HG03520 (cell line): ENCODE measurements around the gene ITGA11.

Source experiments
- ATAC-seq: cut with Tn5 transposase; IDR thresholded peaks from one replicate; pipeline ENCODE4 v1.9.1; 2021; ENCODE audit warnings: mild to moderate bottlenecking, moderate library complexity; ENCODE audit not compliant: unreplicated experiment

Gene ITGA11

DNA sequence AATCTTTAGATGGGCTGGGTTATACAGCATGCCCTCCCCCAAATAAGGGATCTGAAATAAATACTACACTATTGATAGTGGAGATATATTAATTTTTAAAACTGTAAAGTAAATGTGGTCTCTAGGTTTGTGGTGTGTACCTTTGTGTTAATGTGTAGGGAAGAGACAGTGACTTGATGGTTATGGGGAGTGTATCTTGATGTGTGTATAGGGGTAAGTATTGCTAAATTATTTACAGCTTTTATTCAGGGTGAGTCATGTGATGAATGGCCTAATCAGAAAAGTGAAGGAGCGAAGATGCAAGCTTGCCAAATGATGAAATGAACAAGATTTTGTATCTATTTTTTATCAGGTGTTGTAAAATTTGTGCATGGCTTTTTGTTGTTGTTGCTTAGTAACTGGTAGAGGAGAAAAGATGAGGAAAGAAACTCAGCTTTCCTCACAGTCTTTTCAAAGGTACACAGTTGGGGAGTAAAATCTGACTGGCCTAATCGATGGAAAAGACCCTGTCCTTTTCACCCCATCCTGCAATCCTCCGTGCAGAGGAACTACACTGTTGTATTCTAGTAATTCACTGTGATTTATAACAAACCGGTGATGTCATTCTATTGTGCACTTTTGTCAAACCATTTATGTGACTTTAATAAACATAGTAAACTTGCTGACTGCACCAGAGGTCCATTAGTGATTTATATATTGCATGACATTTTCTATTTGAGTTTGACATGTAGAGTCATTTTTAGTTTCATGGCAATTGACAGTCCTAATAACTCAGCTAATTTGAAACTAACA is 136.8 kb downstream of the ITGA11 start:
- ATAC-seq, result no peak

DNA sequence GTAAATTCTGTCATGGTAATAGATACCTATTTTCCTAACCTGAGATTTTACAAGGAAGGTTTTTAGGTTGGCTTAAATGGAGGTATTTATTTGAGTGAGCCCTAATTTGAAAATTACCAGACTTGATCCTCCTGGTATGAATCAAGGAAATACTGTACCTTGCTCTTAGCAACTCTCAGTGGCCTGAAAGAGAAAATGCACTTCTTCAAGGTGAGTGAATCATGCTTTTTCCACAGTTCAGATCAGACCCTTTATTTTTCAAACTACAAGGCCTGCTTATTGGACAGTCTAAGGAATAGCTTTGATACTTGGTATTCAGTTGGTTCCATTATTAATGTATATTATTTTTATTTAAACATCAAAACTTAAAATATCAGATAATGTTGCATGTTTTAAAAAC is 139.0 kb downstream of the ITGA11 start:
- ATAC-seq, result no peak

DNA sequence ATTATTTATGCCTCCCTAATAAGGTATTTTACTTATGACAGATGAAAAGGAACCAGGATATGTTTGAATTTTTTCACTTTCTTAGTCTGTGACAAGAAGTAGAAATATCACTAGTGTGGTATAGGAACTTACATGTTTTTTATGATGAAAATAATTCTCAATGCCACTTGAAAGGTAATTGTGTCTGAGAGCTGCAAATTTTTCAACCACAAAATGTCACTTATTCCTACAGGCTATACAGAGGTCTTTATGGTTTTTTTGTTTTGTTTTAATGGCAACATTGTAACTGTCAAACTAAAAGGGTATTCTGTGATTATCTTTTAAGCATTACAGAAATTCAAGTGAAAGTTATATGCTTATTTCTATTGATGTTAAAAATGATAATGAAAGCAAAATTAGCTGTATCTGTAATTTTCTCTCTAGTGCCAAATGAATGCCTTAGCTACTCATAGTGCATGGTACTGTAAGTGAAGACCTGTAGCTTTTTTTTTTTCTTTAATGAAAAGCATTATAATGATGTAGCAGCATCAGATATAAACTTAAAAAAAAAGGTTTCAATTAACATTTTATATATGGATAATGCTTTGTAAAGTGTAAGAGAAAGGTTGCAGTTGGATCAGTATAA is 139.7 kb downstream of the ITGA11 start:
- ATAC-seq, result no peak

DNA sequence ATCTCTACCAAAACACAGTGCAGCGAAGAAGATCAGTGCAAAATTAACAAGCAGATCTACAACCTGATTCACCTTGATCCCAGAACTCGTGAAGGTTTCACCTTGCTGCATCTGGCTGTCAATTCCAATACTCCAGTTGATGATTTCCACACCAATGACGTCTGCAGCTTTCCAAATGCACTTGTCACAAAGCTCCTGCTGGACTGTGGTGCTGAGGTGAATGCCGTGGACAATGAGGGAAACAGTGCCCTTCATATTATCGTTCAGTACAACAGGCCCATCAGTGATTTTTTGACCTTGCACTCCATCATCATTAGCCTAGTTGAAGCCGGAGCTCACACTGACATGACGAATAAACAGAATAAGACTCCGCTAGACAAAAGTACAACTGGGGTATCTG is 141.2 kb downstream of the ITGA11 start:
- ATAC-seq, result no peak

DNA sequence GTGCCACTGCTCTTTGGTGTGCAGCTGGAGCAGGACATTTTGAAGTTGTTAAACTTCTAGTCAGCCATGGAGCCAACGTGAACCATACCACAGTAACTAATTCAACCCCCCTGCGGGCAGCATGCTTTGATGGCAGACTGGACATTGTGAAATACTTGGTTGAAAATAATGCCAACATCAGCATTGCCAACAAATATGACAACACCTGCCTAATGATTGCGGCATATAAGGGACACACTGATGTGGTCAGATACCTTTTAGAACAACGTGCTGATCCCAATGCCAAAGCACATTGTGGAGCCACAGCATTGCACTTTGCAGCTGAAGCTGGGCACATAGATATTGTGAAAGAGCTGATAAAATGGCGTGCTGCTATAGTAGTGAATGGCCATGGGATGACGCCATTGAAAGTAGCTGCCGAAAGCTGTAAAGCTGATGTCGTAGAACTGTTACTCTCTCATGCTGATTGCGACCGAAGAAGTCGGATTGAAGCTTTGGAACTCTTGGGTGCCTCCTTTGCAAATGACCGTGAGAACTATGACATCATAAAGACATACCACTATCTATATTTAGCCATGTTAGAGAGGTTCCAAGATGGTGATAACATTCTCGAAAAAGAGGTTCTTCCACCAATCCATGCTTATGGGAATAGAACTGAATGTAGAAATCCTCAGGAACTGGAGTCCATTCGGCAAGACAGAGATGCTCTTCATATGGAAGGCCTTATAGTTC is 142.2 kb downstream of the ITGA11 start:
- no peak for ATAC-seq

DNA sequence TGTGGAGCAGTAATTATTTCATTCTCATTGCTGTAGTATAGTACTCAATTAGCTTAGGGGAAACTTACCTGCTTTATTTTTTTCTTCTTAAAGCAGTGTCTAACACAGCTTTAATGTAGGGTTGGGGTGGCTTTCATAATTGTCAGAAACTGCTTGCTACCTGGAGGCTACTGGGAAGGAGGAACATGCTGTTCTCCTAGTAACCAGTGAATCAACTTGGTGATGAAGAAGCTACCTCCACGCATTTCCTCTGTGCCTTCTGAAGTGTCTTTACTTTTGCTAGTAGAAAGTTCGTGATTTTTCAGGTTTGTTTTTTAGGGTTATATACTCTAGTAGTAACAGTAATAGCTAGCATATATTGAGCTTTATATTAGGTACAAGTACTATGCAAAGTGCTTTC is 142.9 kb downstream of the ITGA11 start:
- ATAC-seq, result no peak

DNA sequence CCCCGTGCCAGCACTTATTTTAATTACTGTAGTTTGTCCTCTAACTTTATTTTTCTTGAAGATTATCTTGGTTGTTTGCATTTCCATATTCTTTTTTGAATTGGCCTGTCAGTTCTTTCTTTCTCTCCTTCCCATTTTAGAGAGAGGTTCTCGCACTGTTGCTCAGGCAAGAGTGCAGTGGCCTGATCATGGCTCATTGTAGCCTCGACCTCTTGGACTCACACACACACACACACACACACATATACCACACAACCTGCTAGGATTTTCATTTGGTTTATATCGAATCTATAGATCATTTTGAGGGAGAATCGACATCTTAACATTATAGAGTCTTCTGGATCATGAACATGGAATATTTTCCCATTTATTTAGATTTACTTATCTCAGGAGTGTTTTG is 145.7 kb downstream of the ITGA11 start:
- no peak for ATAC-seq

DNA sequence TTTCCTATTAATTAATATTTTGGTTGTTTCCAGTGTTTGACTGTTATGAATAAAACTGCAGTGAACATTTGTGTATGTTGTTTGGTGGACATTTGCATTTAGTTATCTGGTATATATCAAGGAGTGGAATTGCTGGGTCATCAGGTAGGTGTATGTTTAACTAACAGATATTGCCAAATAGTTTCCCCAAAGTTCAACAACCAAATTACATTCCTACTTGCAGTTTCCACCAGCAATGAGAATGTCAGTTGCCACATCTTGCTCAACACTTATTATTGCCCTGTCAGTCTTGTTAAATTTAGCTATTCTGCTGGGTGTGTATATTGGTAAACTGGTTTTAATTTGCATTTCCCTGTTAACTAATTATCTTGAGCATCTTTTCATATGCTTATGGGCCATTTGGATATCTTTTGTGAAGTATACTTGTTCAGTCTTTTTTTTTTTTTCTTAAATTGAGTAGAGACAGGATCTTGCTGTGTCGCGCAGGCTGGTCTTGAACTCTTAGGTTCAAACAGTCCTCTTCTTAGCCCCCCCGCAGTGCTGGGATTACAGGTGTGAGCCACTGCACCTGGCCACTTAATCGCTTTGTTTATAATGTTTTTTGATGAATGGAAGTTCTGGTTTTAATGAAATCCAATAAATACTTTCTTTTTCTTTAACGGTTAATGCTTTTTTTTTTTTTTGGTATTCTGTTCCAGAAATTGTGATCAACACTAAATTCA is 146.5 kb downstream of the ITGA11 start:
- no peak for ATAC-seq

DNA sequence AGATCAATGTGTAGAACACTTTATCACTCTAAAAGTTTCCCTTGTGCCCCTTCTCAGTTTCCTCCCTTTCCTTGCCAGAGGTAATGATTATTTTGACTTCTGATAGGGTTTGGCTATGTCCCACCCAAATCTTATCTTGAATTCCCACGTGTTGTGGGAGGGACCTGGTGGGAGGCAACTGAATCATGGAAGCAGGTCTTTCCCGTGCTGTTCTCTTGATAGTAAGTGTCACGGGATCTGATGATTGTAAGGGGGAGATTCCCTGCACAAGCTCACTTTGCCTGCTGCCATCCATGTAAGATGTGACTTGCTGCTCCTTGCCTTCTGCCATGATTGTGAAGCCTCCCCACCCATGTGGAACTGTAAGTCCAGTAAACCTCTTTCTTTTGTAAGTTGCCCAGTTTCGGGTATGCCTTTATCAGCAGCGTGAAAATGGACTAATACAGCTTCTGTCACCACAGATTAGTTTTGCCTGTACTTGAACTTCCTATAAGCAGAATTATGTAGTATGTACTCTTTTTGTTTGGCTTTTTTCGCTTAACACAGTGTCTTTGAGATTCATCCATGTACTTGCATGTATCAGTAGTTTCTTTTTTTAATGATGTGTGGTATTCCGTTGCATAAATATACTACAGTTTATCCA is 147.2 kb downstream of the ITGA11 start:
- no peak for ATAC-seq

DNA sequence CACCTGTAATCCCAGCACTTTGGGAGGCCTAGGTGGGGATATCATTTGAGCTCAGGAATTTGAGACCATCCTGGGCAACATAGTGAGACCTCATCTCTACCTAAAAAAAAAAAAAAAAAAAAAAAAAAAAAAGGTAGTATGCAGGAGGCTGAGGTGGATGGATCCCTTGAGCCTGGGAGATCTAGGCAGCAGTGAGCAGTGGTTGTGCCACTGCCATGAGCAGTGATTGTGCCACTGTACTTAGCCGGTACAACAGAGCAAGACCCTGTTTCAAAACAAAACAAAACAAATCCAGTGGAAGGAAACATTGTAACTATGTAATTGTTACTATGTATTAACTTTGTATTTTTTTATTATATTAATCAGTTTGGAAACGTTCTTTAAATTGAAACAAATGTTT is 148.6 kb downstream of the ITGA11 start:
- ATAC-seq, result no peak

DNA sequence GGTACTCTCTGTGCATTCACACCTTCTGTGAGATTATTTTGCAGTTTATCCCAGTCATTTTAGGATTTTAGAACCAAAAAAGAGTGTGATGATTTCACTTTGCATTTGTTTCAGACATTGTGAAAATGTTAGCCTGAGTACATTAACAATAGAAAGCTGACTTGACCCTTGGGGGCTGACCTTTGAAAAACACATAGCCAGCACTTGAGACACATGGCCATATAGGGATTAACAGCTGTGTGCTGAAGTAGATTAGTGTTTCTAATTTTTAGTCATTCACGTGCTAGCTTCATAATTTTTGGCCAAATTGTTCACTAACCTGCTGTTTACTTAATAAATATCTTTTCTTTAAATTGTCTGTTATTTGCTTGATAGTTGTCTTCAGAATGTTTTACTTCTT is 151.0 kb downstream of the ITGA11 start:
- no peak for ATAC-seq

DNA sequence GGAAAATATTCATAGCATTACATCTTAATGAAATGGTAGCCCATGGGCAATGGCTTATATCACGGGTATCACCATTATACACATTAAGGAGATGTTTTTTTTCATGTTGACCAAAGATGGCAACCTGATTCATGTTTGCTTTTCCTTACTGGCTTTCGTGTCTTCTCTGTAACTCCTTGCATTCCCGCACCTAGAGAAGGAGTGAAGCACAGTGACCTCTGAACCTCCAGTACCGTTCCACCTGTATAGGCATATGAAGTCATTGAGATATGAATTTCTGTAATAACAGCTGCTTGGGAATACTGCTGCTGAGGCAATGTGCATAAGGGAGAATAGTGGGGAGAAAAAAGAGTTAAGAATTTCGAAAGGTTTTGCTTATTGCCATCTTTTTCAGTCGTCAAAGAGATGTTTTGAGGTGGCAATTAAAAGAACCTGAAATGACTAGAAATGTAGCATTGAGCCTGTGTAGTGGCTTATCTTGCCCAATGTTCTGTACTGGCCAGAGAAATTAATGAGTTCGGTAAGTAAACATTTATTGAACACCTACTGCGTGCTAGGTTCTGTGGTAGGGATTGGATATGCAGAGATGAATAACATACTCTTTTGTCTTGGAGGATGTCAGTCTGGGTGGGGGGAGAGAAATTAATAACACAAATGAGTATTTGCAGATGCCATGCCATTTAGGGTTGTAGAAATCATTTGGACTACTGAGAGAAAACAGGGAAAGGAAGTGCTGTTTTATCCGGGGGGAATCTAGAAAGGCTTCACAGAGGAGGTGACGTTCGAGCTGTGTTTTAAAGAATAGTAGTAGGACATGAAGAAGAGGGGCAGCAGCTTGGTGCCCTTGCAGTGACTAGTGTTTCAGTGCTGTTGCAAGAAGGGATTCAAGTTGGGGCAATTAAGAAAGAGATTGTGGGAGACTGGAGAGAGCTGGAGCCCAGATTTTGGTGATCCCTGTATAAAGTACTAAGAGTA is 151.9 kb downstream of the ITGA11 start:
- ATAC-seq, result no peak

DNA sequence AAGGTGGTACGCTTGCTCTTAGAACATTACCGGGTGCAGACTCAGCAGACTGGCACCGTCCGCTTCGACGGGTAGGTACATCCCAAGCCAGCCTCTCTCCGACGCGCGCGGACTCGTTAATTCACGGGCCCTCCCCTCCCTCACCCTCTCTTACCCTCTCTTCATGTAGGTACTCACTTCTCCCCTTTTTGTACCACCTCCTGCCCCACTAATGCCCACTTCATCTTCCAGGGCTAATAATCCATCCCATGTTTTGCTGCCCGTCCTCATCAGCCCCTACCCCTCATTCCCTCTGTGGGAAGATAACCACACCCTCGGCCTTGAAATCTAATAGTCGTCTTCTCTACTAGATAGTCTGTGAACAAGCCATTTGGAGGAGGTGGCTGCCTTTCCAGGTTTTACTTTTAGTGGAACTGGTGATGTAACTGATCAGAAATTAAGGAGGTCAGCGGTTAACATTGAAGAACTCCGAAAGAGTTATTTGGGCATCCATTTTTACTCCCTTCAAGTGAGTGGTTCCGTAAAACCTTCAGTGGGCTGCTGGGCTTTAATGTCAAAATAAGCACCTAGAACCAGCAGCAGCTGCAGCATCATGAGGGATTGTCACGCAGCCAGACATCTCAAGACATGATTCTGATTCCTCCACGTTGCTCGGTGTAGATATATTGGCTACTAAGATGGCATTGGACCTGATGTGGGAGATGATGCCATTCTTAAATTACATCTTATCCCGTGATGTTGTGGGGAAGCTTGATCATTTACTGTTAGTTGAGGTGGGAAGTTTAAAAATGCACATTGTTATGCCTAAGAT is 153.2 kb downstream of the ITGA11 start:
- ATAC-seq, result no peak

DNA sequence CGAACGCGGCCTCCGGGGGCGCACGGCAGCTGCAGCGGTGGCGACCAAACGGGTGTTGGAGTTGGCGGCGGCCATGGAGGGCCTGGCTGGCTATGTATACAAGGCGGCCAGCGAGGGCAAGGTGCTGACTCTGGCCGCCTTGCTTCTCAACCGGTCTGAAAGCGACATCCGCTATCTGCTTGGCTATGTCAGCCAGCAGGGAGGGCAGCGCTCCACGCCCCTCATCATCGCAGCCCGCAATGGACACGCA is 153.7 kb downstream of the ITGA11 start:
- peak; percentile 46 for ATAC-seq

DNA sequence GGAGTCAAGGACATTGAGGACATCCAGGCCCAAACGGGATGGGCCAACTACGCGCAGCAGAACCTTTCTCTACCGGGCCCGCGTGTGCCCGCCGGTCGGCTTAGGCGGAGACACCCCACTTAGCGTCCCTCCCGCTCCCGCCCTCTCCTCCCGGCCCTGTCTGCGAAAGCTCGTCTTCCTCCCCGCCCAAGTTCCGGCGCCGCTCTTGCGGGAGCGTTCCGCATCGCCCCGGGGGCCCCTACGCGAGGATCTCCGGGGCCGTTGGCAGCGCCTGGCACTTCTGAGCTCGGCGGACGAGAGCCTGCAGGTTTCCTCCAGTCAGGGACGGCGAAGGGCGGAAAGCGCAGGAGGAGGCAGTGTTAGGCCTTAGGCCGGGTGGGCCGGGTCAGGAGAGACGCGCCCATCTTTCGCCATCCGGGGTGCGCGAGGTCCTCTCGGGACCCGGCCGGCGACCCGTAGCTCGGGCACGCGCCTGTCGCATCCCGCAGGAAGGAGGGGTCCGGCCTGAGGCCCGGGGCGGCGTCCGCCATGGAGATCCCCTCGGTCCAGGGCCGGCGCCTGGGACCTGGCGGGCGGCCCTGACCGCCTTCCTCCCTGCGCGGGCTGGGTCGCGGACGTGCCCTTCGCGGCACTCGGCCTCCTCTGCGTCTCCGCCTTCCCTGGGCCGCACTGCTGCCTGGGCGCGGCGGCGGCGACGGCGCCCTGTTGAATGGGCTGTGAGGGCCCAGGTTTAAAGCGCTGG is 154.2 kb downstream of the ITGA11 start, which contains the start of gene FEM1B:
TSS of gene FEM1B (plus strand) at position 143 of the 742 bp plus-strand sequence. CDS start 673 bp downstream, outside the sequence.
- ATAC-seq, result peak; percentile 66

DNA sequence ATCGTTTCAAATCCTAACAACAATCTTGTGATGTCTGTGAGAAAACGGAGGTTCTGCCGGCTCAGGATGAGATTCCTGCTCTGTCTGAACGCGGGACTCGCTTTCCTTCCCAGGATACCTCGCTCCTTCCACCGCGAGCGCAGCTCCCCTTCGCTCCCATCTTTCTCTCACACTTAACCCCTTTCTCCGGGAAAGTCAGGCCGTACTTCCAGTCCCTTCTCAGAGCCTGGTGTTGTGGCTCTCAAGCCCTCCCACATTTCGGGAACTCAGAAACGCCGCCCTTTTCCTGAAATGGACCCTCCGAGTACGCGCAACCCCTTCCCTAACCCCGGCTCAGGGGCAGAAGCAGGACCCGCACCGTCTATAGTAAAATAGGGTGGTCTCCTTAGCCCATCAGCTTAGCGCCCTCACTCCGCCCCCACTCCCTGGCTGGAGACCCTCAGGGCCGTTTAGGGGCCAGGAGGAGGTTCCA is 154.8 kb downstream of the ITGA11 start:
- no peak for ATAC-seq

DNA sequence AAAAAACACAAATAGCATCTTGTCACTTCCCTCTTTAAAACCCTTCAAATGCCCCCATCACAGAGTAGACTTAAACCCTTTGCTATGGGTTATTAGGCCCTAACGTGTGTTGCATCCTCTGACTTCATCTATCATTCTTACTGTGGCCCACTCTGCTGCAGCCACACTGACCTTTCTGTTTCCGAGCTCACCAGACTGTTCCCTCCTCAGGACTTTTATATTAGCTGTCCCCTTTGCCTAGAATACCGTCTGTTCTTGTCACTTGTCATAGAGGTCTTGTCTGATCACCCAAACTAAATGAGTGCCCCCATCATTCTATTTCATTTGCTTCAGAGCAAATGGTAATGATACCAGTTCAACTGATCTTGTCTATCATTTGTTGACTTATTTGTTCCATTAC is 155.3 kb downstream of the ITGA11 start:
- ATAC-seq, result no peak

DNA sequence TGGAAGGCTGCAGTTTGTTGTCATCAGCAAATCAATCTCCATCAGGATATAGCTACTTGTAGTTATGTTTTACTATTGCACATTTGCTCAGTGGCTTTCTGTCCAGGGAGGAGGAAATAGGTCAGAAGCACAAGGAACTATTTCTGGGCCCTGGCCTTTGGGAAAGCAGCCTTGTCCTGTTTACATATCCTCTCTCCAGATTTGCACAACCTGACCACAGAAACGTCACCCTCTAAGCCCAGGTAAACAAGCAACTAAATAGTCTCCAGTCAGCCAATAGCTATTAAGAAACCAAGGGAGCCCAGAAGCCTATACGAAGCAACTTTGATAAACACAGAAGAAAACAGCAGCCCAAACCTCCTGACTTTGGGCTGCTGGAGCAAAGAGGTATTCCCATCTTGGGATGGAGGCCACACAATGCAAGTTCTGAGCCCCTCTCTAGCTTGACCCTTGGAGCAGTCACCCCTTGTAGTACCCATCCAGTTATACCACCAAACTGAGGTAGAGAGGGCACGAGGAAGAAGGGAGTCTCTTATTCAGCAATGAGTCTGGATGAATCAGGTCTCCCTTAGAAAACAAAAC is 156.7 kb downstream of the ITGA11 start:
- ATAC-seq, result no peak
